SU-DHL-6 (cell line): ENCODE data around the gene STK10.

Source experiments
- H2AFZ ChIP-seq: fragments of 200-600 bp; sonication (generic); 2 replicates; pipeline ENCODE4 v1.6.1; 2014; ENCODE audit warnings: low read depth, mild to moderate bottlenecking, moderate library complexity, mixed read lengths, antibody characterized with exemption, low read length; ENCODE audit not compliant: severe bottlenecking
- H3F3A ChIP-seq: fragments of 200-600 bp; shearing (Covaris generic); 2 replicates; pipeline ENCODE4 v1.6.0; 2016; ENCODE audit warnings: antibody characterized with exemption, mild to moderate bottlenecking; ENCODE audit not compliant: insufficient read depth
- H3K27ac ChIP-seq: fragments of 200-600 bp; sonication (generic); 2 replicates; pipeline ENCODE4 v1.5.1; 2016; ENCODE audit warnings: low read depth, mild to moderate bottlenecking, low read length, moderate library complexity, mixed read lengths
- H3K27me3 ChIP-seq: fragments of 200-600 bp; sonication (generic), shearing (Covaris generic); 2 replicates; pipeline ENCODE4 v1.6.0; 2014; ENCODE audit warnings: mild to moderate bottlenecking, low read length
- H3K36me3 ChIP-seq: fragments of 200-600 bp; sonication (generic); 2 replicates; pipeline ENCODE4 v1.6.1; 2014; ENCODE audit warnings: mild to moderate bottlenecking, low read length, mixed read lengths
- H3K4me2 ChIP-seq: fragments of 300-600, 200-600 bp; shearing (Covaris generic), sonication (generic); 2 replicates; pipeline ENCODE4 v1.6.0; 2014; ENCODE audit warnings: low read length, low read depth, mild to moderate bottlenecking; ENCODE audit not compliant: poor library complexity, severe bottlenecking
- H3K4me3 ChIP-seq: fragments of 200-600 bp; sonication (generic); 2 replicates; pipeline ENCODE4 v1.5.1; 2014; ENCODE audit warnings: antibody characterized with exemption, low read length, mild to moderate bottlenecking, mixed read lengths; ENCODE audit not compliant: insufficient read depth, poor library complexity, severe bottlenecking
- H3K79me2 ChIP-seq: fragments of 200-600 bp; sonication (generic); 2 replicates; pipeline ENCODE4 v1.6.1; 2014; ENCODE audit warnings: mild to moderate bottlenecking, low read length, moderate library complexity; ENCODE audit not compliant: insufficient read depth
- H3K9ac ChIP-seq: fragments of 200-600 bp; sonication (generic); 2 replicates; pipeline ENCODE4 v1.7.0; 2014; ENCODE audit warnings: mild to moderate bottlenecking, low read length
- H3K9me2 ChIP-seq: fragments of 200-600 bp; sonication (generic); replicated peaks from 2 replicates; pipeline ENCODE4 v1.6.1; 2014; ENCODE audit warnings: low read length; ENCODE audit not compliant: insufficient read depth
- H3K9me3 ChIP-seq: fragments of 200-600 bp; sonication (generic); 2 replicates; pipeline ENCODE4 v1.6.1; 2014; ENCODE audit warnings: low read length, mixed read lengths; ENCODE audit not compliant: insufficient read depth
- H4K20me1 ChIP-seq: fragments of 200-600 bp; sonication (generic); 2 replicates; pipeline ENCODE4 v1.6.1; 2014; ENCODE audit warnings: low read depth, mild to moderate bottlenecking, antibody characterized with exemption, low read length, moderate library complexity, mixed read lengths
- CTCF ChIP-seq: fragments of 200-600 bp; sonication (generic); IDR thresholded peaks from one replicate; pipeline ENCODE4 v1.5.1; 2017; ENCODE audit warnings: antibody characterized with exemption, mild to moderate bottlenecking, low read length, moderate library complexity; ENCODE audit not compliant: insufficient read depth, poor library complexity, severe bottlenecking
- EZH2phosphoT487 ChIP-seq: fragments of 200-600 bp; sonication (generic), shearing (Covaris generic); conservative IDR thresholded peaks from 2 replicates; pipeline ENCODE4 v1.6.1; 2018; ENCODE audit warnings: mild to moderate bottlenecking, antibody characterized with exemption, low read length, moderate library complexity, mixed read lengths

The STK10 gene

GRCh38 chr5:172173564-172174153, 14.4 kb downstream of the STK10 start:
- H3K4me2 ChIP-seq: no peak overlapping the region
- H3K36me3 ChIP-seq: no peaks in the 10 kb centered on the region
- no peaks in the 10 kb centered on the region for H3K9me2 ChIP-seq
- H4K20me1 ChIP-seq: no peaks in the 10 kb centered on the region
- H2AFZ ChIP-seq: no peak overlapping the region
- peaks cover 22% of the 10 kb centered on the region for H3F3A ChIP-seq
- H3K4me3 ChIP-seq: no peak overlapping the region
- H3K27me3 ChIP-seq: no peaks in the 10 kb centered on the region
- H3K27ac ChIP-seq: no peak overlapping the region
- H3K9me3 ChIP-seq: no peaks in the 10 kb centered on the region
- no peak for TF ChIP-seq EZH2phosphoT487
- TF ChIP-seq CTCF: no peak
- H3K9ac ChIP-seq: no peak overlapping the region
- H3K79me2 ChIP-seq: peaks cover 85% of the 10 kb centered on the region

- H3K79me2 ChIP-seq: peaks cover 85% of the 10 kb centered on the region
- no peaks in the 10 kb centered on the region for H3K9me2 ChIP-seq
- H3F3A ChIP-seq: peaks cover 15% of the 10 kb centered on the region
- TF ChIP-seq EZH2phosphoT487 (no peak), CTCF (no peak)
- no peak overlapping the region for H3K9ac ChIP-seq
- H4K20me1 ChIP-seq: no peaks in the 10 kb centered on the region
- H3K9me3 ChIP-seq: no peaks in the 10 kb centered on the region
- H3K4me3 ChIP-seq: no peak overlapping the region
- no peak overlapping the region for H3K4me2 ChIP-seq
- no peak overlapping the region for H3K27ac ChIP-seq
- no peaks in the 10 kb centered on the region for H3K36me3 ChIP-seq
- no peak overlapping the region for H2AFZ ChIP-seq
- H3K27me3 ChIP-seq: no peaks in the 10 kb centered on the region
Observed at GRCh38 chr5:172172912-172173563, 15.0 kb downstream of the STK10 start.

DNA sequence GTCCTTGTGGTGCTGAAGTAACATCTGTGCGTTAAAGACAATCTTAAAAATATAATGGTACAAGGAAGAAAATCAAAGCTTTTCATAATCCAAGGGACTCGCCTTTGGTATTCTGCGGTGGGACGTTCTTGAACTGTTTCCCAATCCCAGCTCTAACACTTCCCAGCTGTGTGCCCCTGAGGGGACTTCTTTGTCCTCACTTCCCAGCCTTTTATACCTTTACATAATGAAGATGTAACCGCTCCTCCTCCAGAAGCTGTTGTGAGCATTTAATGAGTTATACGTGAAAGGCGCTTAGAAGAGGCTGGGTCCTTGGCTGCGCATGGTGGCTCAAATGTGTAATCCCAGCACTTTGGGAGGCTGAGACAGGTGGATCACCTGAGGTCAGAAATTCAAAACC, 16.9 kb downstream of the STK10 start:
- Histone ChIP-seq H4K20me1 (no peaks in the 10 kb centered on the region), H3K27ac (no peak overlapping the region), H3K9ac (no peak overlapping the region), H3K27me3 (no peaks in the 10 kb centered on the region), H3K36me3 (no peaks in the 10 kb centered on the region), H3K9me3 (no peaks in the 10 kb centered on the region), H3F3A (peaks cover 6% of the 10 kb centered on the region; the same call in 1 of the 2 replicates), H3K4me2 (no peak overlapping the region), H3K79me2 (peaks cover 89% of the 10 kb centered on the region), H2AFZ (no peak overlapping the region), H3K4me3 (no peak overlapping the region), H3K9me2 (no peaks in the 10 kb centered on the region)
- no peak for TF ChIP-seq EZH2phosphoT487
- TF ChIP-seq CTCF: no peak
